ENCODE measurements around the gene SMYD1.
A peak's percentile ranks its signal among the peaks of the same experiment; 100 is the strongest.

Gene SMYD1

GRCh38 chr2:88090446-88091283 is 23.0 kb downstream of the SMYD1 start:
- DNase-seq, result no peak

GRCh38 chr2:88091943-88092342 is 24.3 kb downstream of the SMYD1 start:
- DNase-seq, result no peak

GRCh38 chr2:88092773-88093172 is 25.1 kb downstream of the SMYD1 start:
- no peak for DNase-seq

GRCh38 chr2:88095022-88095421 is 27.4 kb downstream of the SMYD1 start:
- DNase-seq, result no peak

- no peak for DNase-seq
Measured at GRCh38 chr2:88096708-88097107, 29.1 kb downstream of the SMYD1 start.

- no peak for DNase-seq
Measured at GRCh38 chr2:88097192-88097591, 29.6 kb downstream of the SMYD1 start.

GRCh38 chr2:88097891-88098557 is 30.4 kb downstream of the SMYD1 start:
- no peak for DNase-seq

GRCh38 chr2:88098558-88098900 is 30.9 kb downstream of the SMYD1 start:
- no peak for DNase-seq

GRCh38 chr2:88099798-88100488 is 32.3 kb downstream of the SMYD1 start:
- no peak for DNase-seq

GRCh38 chr2:88100489-88100858 is 32.8 kb downstream of the SMYD1 start:
- DNase-seq, result no peak

- DNase-seq, result no peak
Measured at GRCh38 chr2:88108796-88109195, 41.2 kb downstream of the SMYD1 start.

GRCh38 chr2:88110830-88111229 is 43.2 kb downstream of the SMYD1 start:
- DNase-seq, result no peak

GRCh38 chr2:88113069-88113468 is 45.4 kb downstream of the SMYD1 start:
- no peak for DNase-seq

- DNase-seq, result peak; percentile 57
Measured at GRCh38 chr2:88114889-88115288, 47.3 kb downstream of the SMYD1 start.

GRCh38 chr2:88115825-88116518 is 48.3 kb downstream of the SMYD1 start:
- no peak for DNase-seq

GRCh38 chr2:88116669-88117432 is 49.2 kb downstream of the SMYD1 start:
- DNase-seq, result no peak

GRCh38 chr2:88117973-88118372 is 50.3 kb downstream of the SMYD1 start:
- no peak for DNase-seq

GRCh38 chr2:88121678-88122077 is 54.1 kb downstream of the SMYD1 start:
- DNase-seq, result no peak

GRCh38 chr2:88122141-88122884 is 54.7 kb downstream of the SMYD1 start:
- no peak for DNase-seq

GRCh38 chr2:88123164-88123974 is 55.7 kb downstream of the SMYD1 start:
- DNase-seq, result no peak
